HG03520 (cell line): Measurements from ENCODE around the gene LRPAP1.
A peak's percentile ranks its signal among the peaks of the same experiment; 100 is the strongest.
"Not testable (repeated sequence)": the region's sequence is repeated elsewhere in the genome, so short reads cannot be mapped to it uniquely, and the experiment has no call there.

Experiments used
- ATAC-seq: cut with Tn5 transposase; IDR thresholded peaks from one replicate; pipeline ENCODE4 v1.9.1; 2021; ENCODE audit warnings: mild to moderate bottlenecking, moderate library complexity; ENCODE audit not compliant: unreplicated experiment

Gene LRPAP1, protein sequence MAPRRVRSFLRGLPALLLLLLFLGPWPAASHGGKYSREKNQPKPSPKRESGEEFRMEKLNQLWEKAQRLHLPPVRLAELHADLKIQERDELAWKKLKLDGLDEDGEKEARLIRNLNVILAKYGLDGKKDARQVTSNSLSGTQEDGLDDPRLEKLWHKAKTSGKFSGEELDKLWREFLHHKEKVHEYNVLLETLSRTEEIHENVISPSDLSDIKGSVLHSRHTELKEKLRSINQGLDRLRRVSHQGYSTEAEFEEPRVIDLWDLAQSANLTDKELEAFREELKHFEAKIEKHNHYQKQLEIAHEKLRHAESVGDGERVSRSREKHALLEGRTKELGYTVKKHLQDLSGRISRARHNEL

DNA sequence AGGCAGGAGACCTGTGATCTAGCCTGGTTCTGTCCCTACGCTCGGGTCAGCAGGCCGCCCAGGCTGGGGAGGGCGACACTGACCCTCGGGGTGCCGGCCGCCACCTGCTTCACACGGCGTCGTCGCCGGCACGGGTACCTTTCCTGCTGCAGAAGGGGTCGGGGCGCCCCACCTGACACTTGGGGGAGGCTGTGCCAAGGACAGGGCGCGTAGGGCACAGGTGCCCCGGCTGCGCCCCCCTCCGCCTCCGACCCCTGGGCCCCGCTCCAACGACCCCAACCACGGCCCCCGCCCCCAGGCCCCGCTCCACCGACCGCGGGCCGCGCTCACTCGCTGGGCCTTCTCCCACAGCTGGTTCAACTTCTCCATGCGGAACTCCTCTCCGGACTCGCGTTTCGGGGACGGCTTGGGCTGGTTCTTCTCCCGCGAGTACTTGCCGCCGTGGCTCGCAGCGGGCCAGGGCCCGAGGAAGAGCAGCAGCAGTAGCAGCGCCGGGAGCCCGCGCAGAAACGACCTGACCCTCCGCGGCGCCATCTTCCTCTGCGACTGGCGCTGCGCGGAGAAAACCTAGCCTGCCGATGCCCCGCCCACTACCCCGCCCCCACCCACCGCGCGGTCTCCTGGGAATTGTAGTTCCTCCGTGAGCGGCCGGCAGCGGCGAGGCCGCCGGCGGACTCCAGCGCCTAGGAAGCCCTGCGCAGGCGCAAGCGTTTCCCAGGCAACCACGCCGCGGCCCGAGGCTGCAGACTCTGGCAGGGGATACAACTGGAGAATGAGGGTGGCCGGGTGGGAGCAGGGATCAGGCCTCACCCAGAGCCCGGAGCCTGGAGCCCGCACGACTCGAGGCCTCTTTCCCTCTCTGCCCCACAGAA, at the start of gene LRPAP1:
Gene LRPAP1, minus strand, starts transcription at position 544 of the 872 bp plus-strand sequence. Its CDS starts 10 bp downstream, at position 534.
- ATAC-seq: peak; percentile 77

DNA sequence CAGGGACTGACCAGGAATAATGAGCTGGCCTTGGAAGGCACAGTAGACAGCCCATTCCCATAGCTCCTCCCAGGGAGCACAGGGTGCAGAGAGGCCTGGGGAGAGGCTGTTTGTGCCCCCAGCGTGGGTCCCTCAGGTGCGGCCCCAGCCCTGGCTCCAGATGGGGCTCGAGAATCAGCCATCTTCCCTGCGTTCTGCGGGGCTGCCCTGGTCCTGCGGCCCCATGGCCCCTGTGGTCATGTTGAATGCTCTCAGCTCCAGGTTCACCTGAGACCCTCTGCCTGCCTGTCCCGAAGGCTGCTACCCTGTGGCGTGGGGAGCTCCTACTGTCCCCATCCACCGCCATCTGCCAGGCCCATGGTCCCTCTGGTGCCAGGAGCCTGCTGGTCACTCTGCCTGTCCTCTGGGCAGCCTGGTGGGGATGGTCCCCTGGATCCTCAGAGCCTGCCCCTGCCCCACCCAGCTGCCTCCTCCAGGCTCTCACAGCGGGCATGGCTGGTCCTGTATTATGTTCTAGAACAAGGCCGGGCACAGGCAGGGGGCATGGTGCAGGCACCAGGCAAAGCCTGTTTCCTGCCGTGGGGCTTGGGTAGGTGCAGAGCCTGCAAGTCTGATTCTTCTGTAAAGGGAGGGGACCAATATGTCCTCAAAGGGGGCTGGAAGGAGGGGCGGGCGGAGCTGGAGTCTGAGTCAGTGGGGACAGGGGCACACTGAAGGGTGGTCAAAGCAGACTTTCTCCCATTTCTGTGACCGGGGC, 49.3 kb upstream of the LRPAP1 start:
- not testable (repeated sequence) for ATAC-seq

DNA sequence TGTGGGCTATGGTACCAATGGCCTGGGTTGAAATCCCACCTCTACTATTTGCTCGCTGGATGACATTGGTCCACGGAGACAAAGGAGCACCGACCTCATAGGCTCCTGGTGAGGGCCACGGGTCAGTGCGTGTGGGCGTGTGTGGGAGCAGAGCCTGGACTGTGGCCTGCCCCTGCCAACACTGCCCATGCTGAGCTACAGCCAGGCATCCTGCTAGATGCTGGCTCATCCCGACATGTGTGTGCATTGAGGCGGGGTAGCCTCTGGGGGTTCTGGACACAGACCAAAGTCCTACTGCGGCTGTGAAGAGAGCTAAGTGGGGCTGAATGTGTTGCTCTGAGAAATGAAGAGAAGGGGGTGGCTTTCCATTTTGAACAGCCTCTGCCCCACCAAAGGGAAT, 48.6 kb upstream of the LRPAP1 start:
- ATAC-seq: not testable (repeated sequence)

DNA sequence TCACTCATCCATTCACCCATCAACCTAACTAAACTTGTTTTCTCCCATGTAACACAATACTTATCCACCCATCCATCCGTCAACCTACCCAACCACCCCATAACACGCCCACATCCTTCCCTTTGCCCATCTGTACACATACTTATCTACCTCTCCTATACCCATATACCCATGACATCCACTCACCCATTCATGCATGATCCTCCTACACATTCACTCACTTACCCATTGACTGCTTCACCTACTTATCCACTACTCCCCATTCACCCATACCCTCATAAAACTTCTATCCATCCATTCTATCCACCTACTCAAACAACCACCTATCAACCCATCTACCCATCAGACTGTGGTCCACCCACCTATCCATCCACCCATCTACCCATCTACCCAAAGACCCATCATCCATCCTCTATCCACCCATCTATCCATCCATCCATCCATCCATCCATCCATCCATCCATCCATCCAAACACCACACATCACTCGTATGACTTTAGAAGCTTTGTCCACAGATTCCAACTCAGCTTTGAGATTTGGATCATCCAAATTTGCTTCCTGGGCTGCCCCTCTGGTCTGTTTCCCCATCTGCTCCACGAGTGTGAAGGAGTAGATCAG, 46.4 kb upstream of the LRPAP1 start:
- not testable (repeated sequence) for ATAC-seq

DNA sequence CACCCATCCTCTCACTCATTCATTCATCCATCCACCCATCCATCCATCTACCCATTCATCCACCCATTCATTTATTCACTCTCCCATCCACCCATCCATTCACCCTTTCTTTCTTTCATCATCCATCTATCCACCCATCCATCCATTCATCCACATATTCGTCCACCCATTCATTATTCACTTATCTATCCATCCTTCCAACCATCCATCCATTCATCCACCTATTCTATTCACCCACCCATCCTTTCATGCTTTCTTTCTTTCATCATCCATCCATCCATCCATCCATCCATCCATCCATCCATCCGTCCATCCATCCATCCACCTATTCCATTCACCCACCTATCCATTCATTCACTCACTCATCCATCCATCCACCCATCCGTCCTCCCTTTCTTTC, 45.8 kb upstream of the LRPAP1 start:
- ATAC-seq: not testable (repeated sequence)

DNA sequence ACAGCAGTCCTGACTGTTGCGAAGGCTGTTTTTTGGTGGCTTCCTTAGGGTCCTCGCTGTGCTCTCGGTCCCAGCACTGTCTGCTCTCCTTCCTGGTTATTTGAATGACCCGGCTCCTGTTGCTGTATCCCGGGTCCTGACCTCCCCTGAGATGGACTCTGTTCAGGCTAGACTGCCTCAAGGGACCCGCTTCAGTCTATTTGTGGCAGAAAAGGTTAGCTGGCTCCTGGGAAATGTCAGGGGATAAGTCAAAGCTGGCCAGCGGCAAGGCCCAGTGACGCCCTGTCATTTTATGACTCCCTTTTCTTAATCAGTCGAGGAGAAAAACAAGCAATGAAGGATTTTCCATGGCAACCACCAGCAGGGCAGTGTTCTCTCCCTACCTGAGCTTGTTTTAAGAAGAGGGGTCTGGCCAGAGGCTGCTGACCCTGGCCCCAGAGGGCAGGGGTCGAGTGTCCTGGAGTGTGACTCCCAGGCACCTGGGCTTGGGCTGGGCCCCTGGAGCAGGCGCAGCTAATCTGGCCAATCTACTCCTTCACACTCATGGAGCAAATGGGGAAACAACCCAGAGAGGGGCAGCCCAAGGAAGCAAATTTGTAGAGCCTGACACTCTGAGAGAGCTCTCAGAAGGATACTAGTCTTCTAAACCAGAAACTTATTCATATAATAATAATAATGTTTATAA, 45.1 kb upstream of the LRPAP1 start:
- ATAC-seq: not testable (repeated sequence)

DNA sequence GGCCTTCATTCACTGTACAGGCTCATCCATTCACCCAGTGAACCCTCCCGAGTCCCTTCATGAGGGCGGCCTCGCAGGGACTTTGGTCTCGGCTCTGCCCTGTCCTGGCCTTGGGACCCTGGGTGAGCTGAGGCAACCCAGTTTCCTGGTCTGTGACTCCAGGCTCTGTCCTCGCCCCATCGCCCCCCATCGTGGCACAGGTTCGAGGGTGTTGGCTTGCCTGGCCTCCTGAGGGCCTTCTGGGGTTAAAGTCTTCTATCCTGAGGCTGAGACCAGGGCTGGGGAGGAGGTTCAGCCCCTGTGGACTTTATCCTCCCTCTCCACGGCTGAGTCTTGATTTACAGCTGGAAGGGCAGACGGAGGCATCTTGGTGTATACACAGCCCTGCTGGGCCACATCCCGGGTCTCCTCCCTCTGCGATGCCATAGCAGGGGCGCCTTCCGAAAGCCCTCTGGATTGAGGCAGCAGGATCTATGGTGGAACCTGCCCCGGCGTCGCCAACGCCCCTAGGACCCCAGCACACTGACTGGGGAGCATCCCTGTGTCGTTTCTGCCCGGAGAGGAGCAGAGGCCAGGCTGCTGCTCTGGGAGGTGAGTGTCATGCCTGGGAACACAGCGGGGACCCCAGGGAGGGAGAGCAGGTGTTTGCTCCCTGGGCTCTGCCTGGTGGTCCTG, 44.4 kb upstream of the LRPAP1 start:
- ATAC-seq: not testable (repeated sequence)

DNA sequence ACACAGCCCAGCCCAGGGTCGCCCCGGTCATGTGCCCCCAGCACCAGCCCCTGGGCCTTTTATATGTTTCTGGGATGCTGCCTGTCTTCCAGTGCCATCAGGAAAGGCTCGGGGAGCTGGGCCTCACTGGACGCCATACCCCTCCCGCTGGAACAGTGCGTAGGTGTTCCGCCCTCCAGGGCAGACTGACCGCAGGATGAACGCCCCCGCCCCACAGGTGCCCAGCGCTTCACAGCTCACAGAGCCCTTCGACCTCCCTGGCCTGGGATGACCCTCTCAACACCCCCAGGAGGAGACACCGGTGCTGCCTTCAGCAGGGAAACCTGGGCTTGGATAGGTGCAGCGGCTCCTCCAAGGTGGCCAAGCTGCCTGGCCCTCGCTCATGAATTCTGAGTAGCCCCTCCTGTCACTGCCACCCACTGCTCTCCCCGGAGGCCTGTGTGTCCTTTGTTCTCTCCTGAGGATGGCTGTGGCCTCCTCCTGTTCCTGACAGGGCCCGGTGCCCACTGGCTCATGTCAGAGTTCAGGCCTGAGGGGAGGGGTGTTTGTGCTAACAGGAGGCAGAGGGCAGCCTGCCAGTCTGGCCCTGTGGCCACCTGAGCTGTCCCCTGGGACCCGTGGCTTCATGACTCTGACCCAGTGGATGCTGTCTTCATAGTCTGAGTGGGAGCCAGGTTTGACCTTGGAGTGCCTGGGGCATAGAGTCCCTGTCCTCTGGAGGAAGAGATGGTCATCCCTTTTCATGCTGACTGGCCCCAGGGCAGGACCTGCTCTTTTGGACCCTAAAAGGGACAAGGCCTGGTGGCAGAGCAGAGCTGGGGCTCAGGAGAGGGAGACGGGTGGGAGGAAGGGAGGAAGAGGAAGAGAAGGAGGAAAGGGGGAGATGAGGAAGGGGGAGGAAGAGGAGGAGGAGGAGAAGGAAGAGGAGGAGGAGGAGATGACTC, 43.5 kb upstream of the LRPAP1 start:
- not testable (repeated sequence) for ATAC-seq

DNA sequence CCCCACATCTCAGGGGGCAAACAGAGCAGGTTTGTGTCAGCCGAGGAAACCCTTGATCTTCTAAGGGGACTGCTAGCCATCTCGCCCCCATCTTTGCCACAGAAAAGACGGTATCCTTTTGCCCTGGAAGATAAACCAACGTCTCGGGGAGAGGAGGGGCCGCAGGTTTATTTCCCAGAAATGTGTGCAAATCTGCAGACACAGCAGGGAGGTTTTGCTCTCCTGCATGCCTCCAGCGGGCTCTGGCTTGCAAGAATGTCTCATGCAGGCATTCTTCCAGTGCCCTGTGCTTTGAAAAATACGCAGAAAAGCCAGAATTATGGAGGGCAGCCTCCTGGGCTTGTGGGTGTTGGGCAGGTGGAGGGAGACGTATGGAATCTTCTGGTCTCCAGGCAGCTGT, 42.6 kb upstream of the LRPAP1 start:
- not testable (repeated sequence) for ATAC-seq

DNA sequence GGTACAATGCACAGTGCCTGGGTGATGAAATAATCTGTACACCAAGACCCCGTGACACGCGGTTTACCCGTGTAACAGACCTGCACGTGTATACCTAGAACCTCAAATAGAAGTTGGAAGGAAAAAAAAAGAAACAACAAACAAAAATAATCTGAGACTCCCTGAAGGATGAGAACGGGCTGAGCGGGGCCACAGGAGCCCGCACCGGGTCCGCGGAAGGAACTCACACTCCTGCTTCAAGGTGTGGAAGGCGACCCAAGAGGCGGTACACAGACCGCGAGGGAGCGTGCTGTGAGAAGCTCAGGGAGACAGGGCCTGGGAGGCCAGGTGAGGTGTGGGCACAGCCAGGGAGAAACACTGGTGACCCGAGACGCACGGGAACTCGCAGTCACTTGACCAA, 42.1 kb upstream of the LRPAP1 start:
- ATAC-seq: not testable (repeated sequence)

DNA sequence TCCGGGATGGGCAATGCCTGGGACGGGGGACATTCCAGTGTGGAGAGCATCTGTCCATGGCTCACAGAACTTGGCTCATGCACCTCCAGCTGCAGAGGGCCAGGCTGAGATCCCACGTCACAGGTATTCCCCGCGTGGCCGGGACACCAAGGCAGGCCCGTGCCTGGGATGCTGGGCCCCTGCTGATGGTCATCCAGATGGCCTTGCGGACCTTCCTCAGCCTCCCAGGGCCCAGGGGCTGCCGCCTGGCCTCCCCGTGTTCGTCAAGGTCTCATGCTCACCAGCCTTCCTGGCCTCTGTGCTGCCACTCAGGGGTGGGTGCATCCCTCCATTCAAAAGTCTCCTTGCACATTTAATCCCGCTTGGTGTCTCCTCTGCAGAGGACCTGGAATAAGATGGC, 40.9 kb upstream of the LRPAP1 start:
- no peak for ATAC-seq

DNA sequence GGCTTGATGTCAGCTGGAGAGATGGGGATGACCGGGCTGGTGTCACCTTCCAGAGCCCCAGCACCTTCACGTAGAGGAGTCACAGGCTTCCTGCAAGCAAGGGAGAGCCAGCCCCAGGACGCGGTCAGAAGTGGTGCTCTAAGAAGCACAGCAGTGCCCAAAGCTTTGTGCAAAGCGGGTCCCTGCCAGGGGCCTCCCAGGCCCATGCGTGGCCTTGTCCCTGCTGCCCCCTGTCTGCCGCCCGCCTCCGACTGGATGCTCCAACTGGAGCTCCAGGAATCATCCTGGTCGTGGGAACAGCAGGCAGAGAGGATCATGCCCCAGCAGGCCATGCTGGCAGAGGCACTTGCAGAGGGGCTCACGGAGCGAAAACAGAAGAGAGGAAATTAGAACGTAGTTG, 40.1 kb upstream of the LRPAP1 start:
- ATAC-seq: no peak

DNA sequence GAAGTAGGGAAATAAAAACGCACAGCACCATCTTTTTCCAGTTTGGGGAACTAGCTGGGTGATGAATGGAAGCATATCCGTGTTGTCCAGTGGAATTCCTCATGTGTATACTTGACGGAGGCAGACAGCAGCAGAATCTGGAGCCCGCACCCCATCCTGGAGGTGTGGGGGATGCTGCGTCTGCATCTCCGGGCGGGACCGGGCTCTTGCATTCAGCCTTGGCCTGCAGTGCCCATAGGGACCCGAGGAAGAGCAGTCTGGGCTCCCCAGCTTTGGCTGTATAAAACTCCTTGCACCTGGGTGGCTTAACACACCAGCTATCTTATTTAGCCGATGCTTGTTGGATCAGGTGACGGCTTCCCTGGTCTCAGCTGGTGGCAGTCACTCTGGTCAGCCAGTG, 39.7 kb upstream of the LRPAP1 start:
- no peak for ATAC-seq

DNA sequence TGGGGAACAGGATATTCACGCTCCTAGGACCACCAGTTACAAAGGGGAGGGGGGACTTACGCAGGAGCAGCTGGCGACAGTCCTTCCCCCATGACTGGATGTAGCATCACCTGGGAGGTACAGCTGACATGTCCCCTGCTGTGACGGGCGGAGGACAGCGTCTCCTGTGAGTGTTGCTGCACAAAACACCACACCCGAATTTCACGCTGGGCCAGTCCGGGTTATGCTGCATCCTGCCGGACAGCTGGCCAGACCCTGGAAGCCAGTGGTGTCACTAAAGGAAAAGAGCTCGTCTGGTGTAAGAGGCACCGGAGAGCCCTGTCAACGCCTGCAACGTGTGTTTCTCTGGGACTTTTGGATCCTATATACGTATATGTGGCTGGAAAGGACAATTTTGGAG, 38.7 kb upstream of the LRPAP1 start:
- ATAC-seq: not testable (repeated sequence)

DNA sequence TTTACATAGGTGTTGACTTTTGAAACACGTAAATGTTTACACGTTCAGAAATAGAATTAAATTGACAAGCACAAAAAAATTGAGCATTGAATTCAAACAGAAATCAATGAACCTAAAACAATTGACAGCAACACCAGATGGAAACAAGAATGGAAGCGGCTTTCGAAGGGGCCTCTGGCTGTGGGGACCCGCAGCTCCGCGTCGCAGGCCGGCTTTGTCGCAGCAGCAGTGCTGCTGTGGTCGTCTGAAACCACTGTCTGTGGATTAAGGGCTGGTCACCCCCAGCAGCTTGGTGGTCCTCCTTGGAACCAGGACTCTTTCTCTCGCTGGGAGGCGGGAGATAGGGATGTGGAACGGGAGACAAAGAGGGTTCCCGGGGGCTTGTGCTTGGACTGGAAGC, 37.4 kb upstream of the LRPAP1 start:
- not testable (repeated sequence) for ATAC-seq

DNA sequence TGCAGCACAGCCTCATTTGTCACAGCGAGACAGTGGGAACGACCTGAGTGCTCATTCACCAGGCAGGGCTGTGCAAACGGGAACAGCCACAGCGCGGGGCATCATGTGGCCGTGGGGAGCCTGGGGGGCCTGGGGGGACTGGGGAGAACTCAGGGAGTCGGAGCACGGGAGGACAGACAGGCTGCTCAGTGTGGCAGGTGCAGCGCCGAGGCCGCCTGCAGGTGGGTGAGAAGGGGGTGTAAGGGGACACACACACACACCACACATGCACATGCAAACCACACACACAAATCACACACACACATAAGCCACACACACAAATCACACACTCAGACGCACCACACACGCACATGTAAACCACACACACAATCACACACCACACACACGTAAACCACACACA, 34.5 kb upstream of the LRPAP1 start:
- not testable (repeated sequence) for ATAC-seq

DNA sequence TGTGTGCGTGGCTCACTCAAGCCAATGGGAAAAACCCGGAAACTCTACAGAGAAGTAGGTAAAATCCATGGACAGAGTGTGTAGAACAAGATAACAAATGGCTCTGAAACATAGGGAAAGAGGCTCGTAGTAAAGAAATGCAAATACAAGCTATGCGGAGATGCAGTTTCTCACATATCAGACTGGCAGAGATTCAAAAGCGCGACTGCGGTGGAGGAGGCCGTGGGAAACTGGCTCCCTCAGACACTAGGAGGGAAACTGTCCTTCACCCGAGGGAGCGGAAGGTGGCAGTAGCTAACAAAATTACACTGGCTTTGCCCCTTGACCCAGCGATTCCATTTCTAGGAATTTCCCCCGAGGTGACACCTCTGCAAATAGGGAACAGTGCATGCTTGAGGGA, 34.1 kb upstream of the LRPAP1 start:
- ATAC-seq: not testable (repeated sequence)

DNA sequence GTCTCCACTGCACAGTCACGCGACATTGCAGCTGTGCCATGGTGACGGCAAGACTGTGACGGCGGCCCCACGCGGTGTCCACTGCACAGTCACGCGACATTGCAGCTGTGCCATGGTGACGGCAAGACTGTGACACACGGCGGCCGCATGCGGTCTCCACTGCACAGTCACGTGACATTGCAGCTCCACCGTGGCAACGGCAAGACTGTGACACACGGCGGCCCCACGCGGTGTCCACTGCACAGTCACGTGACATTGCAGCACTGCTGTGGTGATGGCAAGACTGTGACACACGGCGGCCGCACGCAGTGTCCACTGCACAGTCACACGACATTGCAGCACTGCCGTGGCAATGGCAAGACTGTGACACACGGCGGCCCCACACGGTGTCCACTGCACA, 32.7 kb upstream of the LRPAP1 start:
- ATAC-seq: not testable (repeated sequence)
